Endothelial cell of umbilical vein (primary cell): ENCODE results near the gene INPP5J.

ENCODE experiments used
- CTCF ChIP-seq, 2 donors: IDR thresholded peaks; 1 replicate in 1 of 2; 2 replicates in 1 of 2; pipeline ENCODE4 v1.5.1; 2011; ENCODE audit warnings: low read length in 2 of 2, mild to moderate bottlenecking in 2 of 2, moderate library complexity in 2 of 2, control low read depth in 1 of 2, inconsistent platforms in 1 of 2, low read depth in 1 of 2; ENCODE audit not compliant: insufficient read depth in 1 of 2; ENCODE audit errors: extremely low read depth in 1 of 2
- EZH2 ChIP-seq: IDR thresholded peaks from 2 replicates; pipeline ENCODE4 v1.6.1; 2012; ENCODE audit warnings: borderline replicate concordance, low read depth, mild to moderate bottlenecking, moderate library complexity, low read length, inconsistent platforms; ENCODE audit not compliant: severe bottlenecking
- POLR2A ChIP-seq: IDR thresholded peaks from 2 replicates; pipeline ENCODE4 v1.6.1; 2012; ENCODE audit warnings: low read depth, mild to moderate bottlenecking, control low read depth, low read length

- TF ChIP-seq POLR2A (no peak), CTCF (IDR thresholded peaks at IDR 0.05; ENCODE audit: extremely low read depth in 1 of 2, insufficient read depth in 1 of 2, low read depth in 1 of 2, low read length in 2 of 2) (no peak), EZH2 (no peak)
Observed at GRCh38 chr22:31148488-31148887, 25.7 kb downstream of the INPP5J start.
